Measurements from ENCODE around the gene VEPH1. TPM values are rescaled to one million over a fixed set of nuclear protein-coding genes. Genes with fewer than 3 reads are reported as not detected.

The VEPH1 gene
- polyA plus RNA-seq, 4 donors: 48.9 to 67.8 (median 61.3) TPM

GRCh38 chr3:157526036-157526435 lies 22.8 kb upstream of the VEPH1 start:
- DNase-seq (ENCODE audit: low read depth in 4 of 4, low spot score in 3 of 4): no peak

DNA sequence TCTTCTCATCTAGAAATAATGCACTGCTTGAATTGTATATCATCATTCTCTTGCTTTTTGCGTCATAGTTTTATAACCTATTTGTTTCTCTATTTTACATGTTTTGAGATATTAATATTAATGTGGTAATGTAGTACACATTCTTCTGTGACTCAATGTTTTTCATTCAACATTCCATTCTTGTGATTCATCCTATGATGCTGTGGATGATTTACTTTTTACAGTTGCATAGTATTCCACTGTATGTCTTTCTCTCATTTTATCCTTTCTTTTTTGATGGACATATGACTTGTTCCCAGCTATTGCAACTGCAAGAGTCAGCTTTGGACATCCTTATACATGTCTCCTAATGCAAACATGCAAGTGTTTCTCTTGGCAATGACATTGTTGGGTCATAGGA lies 20.6 kb upstream of the VEPH1 start:
- no peak for DNase-seq (ENCODE audit: low read depth in 4 of 4, low spot score in 3 of 4)

DNA sequence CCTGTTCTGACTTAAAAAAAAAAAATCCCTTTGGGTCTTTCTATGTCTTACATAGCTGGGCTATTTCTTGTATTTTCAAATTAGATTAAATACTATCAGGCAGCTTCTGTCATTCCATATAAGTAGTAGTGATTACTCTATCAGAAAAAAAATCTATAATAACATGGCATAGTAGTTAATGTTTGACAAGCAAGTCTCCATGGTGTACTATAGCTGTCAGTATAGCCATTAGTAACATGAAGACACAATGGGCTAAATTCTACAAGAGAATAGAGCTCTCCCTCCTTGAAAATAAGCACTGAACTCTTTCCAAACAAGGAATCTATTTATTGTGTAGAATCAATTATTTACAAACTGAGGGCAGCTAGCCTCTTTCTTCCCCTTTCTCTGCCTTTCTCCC lies 19.4 kb upstream of the VEPH1 start:
- DNase-seq (ENCODE audit: low read depth in 4 of 4, low spot score in 3 of 4): no peak

GRCh38 chr3:157520485-157521150 lies 17.4 kb upstream of the VEPH1 start:
- DNase-seq (ENCODE audit: low read depth in 4 of 4, low spot score in 3 of 4): no peak

DNA sequence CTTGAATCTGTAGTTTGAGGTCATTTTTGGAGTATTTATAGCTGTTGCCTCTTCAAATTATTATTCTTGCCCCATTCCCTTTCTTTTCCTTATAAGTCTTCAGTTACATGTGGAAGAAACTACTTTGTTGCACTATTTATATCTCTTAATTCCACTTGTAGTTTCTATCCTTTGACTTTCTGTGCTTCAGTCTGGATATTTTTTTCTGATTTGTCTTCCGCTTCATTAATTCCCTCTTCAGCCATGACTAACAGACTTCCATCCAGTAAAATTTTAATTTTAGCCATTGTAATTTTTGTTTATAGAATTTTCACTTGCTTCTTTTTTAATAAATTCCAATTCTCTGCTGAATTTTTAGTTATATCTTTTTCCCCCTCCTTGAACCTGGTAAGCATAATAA lies 15.7 kb upstream of the VEPH1 start:
- DNase-seq (ENCODE audit: low read depth in 4 of 4, low spot score in 3 of 4): no peak

- DNase-seq (ENCODE audit: low read depth in 4 of 4, low spot score in 3 of 4): no peak
Measured at GRCh38 chr3:157516928-157517327, 13.7 kb upstream of the VEPH1 start.

DNA sequence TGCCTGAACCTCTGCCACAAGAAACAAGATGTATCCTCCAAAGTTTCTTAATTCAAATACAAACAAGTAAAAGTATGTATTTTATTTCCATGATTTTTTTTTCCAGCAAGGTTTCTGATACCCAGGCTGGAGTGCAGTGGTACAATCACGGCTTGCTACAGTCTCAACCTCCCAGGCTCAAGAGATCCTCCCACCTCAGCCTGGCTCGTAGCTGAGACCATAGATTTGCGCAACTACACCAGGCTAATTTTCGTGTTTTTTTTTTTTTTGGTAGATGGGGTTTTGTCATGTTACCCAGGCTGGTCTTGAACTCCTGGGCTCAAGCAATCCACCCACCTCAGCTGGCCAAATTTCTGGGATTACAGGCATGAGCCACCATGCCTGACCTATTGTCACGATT lies 12.2 kb upstream of the VEPH1 start:
- no peak for DNase-seq (ENCODE audit: low read depth in 4 of 4, low spot score in 3 of 4)

DNA sequence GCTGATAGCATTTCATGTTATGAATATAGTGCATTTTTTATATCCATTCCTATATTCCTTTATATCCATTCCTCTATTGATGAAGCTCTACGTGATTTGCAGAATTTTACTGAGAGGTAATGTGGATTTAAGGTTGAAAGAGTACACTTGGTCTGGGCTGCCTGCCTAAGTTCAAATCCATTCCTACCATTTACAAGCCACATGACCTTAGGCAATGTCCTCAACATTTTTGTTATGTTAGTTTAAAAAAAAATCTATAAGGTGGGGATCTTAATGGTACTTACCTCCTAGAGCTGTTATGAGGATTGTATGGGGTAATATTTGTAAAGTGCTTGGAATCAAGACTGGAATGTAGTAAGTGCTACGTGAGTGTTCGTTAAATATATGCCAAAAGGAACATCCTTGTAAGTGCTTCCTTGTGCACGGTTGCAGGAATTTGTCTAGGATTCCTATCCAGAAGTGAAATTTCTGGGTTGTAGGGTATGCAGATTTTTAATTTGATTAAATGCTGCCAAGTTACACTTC lies 11.2 kb upstream of the VEPH1 start:
- DNase-seq (ENCODE audit: low read depth in 4 of 4, low spot score in 3 of 4): no peak

DNA sequence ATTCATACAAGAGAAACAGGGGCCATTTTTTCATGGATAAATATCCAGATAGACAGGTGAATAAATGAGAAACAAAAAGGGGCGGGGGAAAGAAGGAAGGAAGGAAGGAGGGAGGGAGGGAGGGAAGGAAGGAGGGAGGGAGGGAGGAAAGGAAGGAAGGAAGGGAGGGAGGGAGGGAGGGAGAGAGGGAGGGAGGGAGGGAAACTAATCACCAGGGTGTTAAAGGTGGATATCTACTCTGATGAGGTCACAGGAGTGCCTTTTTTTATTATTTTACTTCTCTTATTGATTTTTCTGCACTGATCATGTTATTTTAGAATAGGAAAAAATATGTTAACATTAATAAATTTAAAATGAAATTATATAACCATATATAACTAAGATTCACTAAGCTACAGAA lies 10.4 kb upstream of the VEPH1 start:
- DNase-seq (ENCODE audit: low read depth in 4 of 4, low spot score in 3 of 4): no peak

- no peak for DNase-seq (ENCODE audit: low read depth in 4 of 4, low spot score in 3 of 4)
Measured at GRCh38 chr3:157512534-157512933, 9.3 kb upstream of the VEPH1 start.

DNA sequence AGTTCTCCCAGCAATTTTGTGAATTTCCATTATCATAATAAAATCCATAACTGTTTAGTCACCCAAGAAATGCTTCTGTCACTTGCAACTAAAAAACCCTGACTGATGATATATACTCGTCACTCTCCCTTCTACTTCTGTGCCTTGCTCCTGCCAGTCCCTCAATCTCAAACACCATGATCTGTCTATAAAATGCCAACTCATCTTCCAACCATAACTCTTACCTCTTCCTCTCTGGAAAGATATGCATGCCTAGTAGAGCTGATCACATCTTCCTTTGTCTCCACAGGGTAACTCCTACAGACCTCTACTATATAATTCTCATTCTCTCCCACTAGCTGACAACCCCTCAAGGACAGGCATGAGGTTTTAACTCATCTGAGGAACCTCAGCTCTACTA lies 5.2 kb upstream of the VEPH1 start:
- no peak for DNase-seq (ENCODE audit: low read depth in 4 of 4, low spot score in 3 of 4)

- no peak for DNase-seq (ENCODE audit: low read depth in 4 of 4, low spot score in 3 of 4)
Measured at GRCh38 chr3:157501863-157502262, 1.4 kb downstream of the VEPH1 start.

DNA sequence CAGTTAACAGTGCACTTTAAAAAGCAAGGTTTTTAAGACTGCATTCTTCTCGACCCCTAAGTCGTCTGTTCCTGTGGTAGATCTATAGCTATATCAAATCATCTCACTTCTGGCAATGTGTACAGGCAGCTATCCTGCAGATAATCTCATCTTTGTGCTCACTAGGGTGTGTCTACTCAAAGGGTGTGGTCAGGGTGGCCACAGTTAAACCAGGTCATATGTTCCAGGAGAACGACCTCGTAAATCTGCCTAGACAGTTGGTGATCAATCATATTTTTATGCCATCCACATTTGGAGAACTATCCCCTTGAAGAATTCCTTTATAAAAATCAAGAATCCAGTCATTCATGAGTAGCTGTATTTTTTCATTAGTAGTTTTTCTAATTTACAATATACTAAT lies 3.0 kb downstream of the VEPH1 start:
- no peak for DNase-seq (ENCODE audit: low read depth in 4 of 4, low spot score in 3 of 4)

GRCh38 chr3:157499342-157499963 lies 3.8 kb downstream of the VEPH1 start:
- DNase-seq (ENCODE audit: low read depth in 4 of 4, low spot score in 3 of 4): peak in 3 of 4 donors; percentile 65 to 77 (median 70)

DNA sequence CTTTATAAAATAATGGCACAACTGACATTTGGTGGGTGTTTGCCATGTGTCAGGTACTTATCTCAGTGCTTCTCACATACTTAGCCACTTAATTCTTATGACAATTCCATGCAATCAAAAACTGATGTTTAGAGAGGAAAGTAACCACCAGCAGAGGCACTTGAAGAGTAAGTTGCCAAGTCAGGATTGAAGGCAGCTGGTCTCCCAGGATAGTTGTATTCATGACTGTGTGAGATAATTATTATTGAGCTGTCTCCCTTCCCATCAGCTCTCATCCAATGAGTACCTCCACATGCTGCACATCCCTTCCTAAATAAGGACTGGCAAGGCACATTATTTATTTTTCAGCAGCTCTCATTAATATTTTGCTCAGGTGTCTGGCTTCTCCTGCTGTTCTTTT lies 4.8 kb downstream of the VEPH1 start:
- no peak for DNase-seq (ENCODE audit: low read depth in 4 of 4, low spot score in 3 of 4)

GRCh38 chr3:157495846-157496245 lies 7.4 kb downstream of the VEPH1 start:
- DNase-seq (ENCODE audit: low read depth in 4 of 4, low spot score in 3 of 4): no peak

DNA sequence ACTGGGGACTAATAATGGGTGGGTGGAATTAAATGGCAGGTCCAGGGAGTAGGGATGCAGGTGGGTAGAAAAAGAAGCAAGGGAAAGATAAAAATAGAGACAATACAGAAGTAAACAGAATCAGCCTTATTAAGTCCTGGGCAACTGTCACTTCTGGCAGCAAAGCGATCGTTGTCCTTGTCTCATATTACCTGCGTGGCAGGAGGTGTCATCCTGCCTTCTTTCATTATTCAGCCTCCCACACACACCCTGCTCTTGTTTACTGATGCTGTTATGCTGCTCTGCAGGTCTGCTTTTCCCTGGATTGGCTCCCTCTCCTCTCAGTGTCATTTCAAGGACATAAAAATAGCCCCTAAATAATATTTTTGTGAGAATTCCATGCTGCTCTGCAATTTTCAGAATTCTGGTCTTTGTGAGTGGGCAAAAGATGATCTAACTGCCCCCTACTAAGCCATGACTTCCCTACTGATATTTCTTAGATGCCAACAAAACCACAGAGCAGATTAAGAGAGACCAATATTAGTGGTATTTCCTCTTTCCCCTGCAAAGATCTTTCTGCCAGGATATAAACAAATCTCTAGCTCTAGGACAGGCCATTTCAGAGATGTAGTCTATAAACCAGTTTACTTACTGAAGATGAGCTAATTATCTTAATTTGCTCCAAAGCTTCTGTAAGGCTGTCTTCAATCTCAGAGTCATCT lies 8.5 kb downstream of the VEPH1 start:
- DNase-seq (ENCODE audit: low read depth in 4 of 4, low spot score in 3 of 4): no peak

DNA sequence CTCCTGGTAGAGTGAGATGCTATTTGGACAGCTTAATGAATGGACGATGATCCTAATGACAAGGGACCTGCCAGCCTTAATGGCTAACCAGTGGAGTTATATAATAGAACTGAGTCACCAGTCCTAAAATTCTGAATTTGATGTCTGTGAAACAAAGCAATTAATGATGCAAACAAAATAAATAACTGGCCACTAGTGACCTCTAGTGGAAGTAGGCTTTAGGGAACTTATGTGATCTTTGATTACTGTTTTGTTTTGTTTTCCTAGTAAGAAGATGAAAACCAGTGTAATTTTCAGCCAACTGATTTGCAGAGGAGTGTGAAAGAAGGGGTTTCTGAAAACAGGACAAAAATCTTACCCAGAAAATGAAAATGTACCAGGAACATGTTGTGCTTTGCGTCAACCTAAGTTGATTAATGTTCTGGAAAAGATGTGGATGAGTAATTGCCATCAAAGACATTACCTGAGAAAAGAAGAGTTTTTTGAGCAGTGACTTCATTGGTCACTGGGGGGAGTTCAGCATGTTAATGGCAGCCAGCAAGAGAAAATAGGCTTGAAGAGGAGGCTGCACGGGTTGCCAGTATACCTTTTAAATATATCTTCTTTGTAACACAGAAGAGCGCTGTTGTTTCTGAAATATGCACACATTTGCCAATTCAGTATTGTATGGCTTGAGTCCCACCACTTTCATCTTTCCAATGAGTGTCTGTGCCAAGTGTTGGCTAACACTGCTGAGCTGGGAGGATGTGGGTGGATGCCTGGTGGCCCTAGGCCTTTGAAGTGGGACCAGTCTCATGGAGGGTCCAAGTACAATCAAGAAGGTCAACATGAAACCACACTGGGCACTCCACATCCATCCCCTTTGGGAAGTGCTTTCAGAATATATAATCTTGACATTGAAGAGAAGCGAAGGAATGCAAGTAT lies 9.3 kb downstream of the VEPH1 start:
- peak in 1 of 4 donors; percentile 53 for DNase-seq (ENCODE audit: low read depth in 4 of 4, low spot score in 3 of 4)

DNA sequence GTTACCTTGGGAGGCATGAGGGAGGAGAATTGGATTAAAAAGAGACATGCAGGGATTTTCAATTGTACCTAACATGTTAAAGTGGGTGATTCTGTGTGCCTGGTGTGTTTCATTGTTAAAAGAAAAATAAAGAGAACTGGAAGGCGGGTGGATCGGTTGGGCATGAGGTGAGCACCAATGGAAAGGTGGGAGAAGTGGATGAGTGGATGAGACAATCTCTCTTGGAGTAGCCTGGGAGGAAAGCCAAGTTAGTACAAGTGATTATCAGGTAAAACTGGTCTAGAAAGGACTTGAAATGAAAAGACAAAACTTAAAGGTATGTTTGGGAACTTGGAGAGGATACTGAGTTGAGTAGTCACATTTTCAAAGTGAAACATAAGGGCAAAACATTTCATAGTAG lies 12.1 kb downstream of the VEPH1 start:
- no peak for DNase-seq (ENCODE audit: low read depth in 4 of 4, low spot score in 3 of 4)

DNA sequence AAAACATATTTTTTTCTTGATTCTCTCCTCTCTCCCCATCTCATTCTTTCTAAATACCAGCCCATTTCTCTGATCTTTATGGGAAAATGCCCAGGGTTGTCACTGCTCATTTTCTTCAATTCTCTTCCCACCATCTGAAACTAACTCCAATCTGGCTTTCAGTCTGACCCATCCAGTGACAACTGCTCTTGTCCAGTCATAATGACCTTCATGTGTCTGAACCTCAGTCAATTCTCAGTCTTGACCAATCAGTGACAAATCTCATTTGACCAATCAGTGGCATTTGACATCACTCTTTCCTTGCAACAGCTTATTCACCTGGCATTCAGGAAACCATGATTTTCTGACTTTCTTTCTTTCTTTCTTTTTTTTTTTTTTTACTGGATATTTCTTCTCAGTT lies 15.1 kb downstream of the VEPH1 start:
- no peak for DNase-seq (ENCODE audit: low read depth in 4 of 4, low spot score in 3 of 4)

- DNase-seq (ENCODE audit: low read depth in 4 of 4, low spot score in 3 of 4): no peak
Measured at GRCh38 chr3:157487339-157487738, 15.9 kb downstream of the VEPH1 start.

Measured in right renal pelvis (tissue), 4 donors.